ENCODE data around the gene PNRC2. TPM values are rescaled to one million over a fixed set of nuclear protein-coding genes. Genes with fewer than 3 reads are reported as not detected.

Gene PNRC2
- total and polyA plus RNA-seq, 10 of the 15 experiments (the other 5 are each of a cell fraction or from before 2014, with no cell fraction given) = 106 to 205 (median 163) TPM

DNA sequence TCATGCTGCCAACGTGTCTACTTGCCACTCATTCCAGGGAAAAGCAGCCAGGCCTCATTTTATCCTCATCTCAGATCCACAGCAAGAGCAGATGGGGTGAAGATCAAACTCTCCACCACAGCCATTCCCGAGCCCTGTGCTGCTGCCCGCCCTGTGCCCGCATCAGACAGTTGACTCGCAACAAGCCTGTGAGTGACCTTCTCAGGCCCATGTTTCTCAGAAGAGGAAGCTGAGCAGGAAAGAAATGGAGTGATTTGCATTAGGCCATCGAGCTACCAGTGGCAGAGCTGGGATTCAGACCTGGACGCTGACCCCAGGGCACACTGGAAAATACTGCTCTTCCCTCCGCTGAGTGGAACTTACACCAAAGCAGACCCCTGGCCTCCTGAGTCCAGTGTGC lies 47.7 kb upstream of the PNRC2 start (continued):
- TF ChIP-seq RFX5 (IDR thresholded peaks at IDR 0.05; ENCODE audit: low read depth, low read length) = no peak
- TF ChIP-seq SRF (IDR thresholded peaks at IDR 0.05; ENCODE audit: low read depth in 2 of 2, low read length in 2 of 2) = no peak
- TF ChIP-seq CREM (IDR thresholded peaks at IDR 0.05; ENCODE audit: low read depth) = no peak
- TF ChIP-seq, protein P1, sequence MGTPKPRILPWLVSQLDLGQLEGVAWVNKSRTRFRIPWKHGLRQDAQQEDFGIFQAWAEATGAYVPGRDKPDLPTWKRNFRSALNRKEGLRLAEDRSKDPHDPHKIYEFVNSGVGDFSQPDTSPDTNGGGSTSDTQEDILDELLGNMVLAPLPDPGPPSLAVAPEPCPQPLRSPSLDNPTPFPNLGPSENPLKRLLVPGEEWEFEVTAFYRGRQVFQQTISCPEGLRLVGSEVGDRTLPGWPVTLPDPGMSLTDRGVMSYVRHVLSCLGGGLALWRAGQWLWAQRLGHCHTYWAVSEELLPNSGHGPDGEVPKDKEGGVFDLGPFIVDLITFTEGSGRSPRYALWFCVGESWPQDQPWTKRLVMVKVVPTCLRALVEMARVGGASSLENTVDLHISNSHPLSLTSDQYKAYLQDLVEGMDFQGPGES (IDR thresholded peaks at IDR 0.05) = no peak
- TF ChIP-seq EZH2 (IDR thresholded peaks at IDR 0.05; ENCODE audit: borderline replicate concordance, control insufficient read depth, low read depth, low read length) = no peak
- no peak for TF ChIP-seq ZNF622 (IDR thresholded peaks at IDR 0.05)
- TF ChIP-seq ZNF592 (IDR thresholded peaks at IDR 0.05) = no peak
- TF ChIP-seq, protein P2, sequence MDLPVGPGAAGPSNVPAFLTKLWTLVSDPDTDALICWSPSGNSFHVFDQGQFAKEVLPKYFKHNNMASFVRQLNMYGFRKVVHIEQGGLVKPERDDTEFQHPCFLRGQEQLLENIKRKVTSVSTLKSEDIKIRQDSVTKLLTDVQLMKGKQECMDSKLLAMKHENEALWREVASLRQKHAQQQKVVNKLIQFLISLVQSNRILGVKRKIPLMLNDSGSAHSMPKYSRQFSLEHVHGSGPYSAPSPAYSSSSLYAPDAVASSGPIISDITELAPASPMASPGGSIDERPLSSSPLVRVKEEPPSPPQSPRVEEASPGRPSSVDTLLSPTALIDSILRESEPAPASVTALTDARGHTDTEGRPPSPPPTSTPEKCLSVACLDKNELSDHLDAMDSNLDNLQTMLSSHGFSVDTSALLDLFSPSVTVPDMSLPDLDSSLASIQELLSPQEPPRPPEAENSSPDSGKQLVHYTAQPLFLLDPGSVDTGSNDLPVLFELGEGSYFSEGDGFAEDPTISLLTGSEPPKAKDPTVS (IDR thresholded peaks at IDR 0.05; ENCODE audit: low read depth, low read length) = no peak
- 0 out of 2 replicates have a peak, but pooled peaks have one; percentile 9 for TF ChIP-seq YY1 (IDR thresholded peaks at IDR 0.05; ENCODE audit: low read depth, low read length)
- TF ChIP-seq STAT1 (conservative IDR thresholded peaks at IDR 0.05) = no peak
- peak; percentile 9 to 18; a peak in 1 of 4 replicates for TF ChIP-seq IKZF2 (IDR thresholded peaks at IDR 0.05)
- 0 out of 2 replicates have a peak, but pooled peaks have one; percentile 13 for TF ChIP-seq ZNF687 (IDR thresholded peaks at IDR 0.05)
- no peak for TF ChIP-seq BRCA1 (IDR thresholded peaks at IDR 0.05; ENCODE audit: low read depth, low read length)
